GM12878 (cell line): Measurements from ENCODE around the gene F2RL3. TPM values are rescaled to one million over a fixed set of nuclear protein-coding genes. Genes with fewer than 3 reads are reported as not detected.
A peak's percentile ranks its signal among the peaks of the same experiment; 100 is the strongest.

Source experiments
- ATAC-seq: fragments of 200-7000 bp; cut with Tn5 transposase; 3 replicates; pipeline ENCODE4 v1.9.1; 2020; ENCODE audit warnings: mild to moderate bottlenecking, moderate library complexity
- BruUV-seq: library from RNA; stranded (reverse); fragments of 400-500 nt; replicated peaks from 2 replicates; lab custom pipeline; 2021; lab: Mats Ljungman, UMichigan
- CTCF ChIA-PET: fragments of 300-600 bp; sonication (Branson Sonifier 250); formaldehyde crosslinking; extraction: SDS; loops from one replicate; lab custom pipeline; 2021; ENCODE audit warnings: inconsistent platforms; lab: Yijun Ruan, JAX
- POLR2A ChIA-PET: fragments of 350-600 bp; formaldehyde crosslinking; extraction: SDS; loops from one replicate; lab custom pipeline; 2021; ENCODE audit warnings: inconsistent platforms; lab: Charles Lee
- RAD21 ChIA-PET: fragments of 300-600 bp; sonication (Branson Sonifier 250); formaldehyde crosslinking; loops from one replicate; lab custom pipeline; 2023; ENCODE audit warnings: antibody characterized with exemption; ENCODE audit not compliant: unreplicated experiment; lab: Charles Lee
- SMC1A ChIA-PET: fragments of 300-600 bp; sonication (Branson Sonifier 250); formaldehyde crosslinking; loops from one replicate; lab custom pipeline; 2023; ENCODE audit not compliant: unreplicated experiment, uncharacterized antibody; lab: Charles Lee
- DNase-seq: peaks from one replicate; pipeline ENCODE4 v3.0.0-alpha.2; 2011; ENCODE audit warnings: low read depth, low spot score
- FAIRE-seq: peaks from 3 replicates; lab custom pipeline; 2011; peaks lifted over from hg19 to GRCh38; lab: Jason Lieb, UNC
- H2AFZ ChIP-seq: 2 replicates; pipeline ENCODE4 v1.6.0; 2011; ENCODE audit warnings: low read depth, low read length, control low read depth; ENCODE audit not compliant: control insufficient read depth
- H3K27ac ChIP-seq: 2 replicates; pipeline ENCODE4 v1.5.1; 2011; ENCODE audit warnings: control low read depth; ENCODE audit not compliant: control insufficient read depth, insufficient read depth
- H3K27me3 ChIP-seq, 2 experiments: replicated peaks in 1 of 2; 2 replicates each; pipeline versions ENCODE4 v1.6.0 to v1.6.1; 2011; ENCODE audit warnings: low read length in 1 of 2; ENCODE audit not compliant: control insufficient read depth in 2 of 2, insufficient read depth in 2 of 2
- H3K36me3 ChIP-seq, 2 experiments: 2 replicates each; pipeline ENCODE4 v1.5.1; 2011; ENCODE audit warnings: low read length in 1 of 2; ENCODE audit not compliant: control insufficient read depth in 2 of 2, insufficient read depth in 2 of 2
- H3K4me1 ChIP-seq: 2 replicates; pipeline ENCODE4 v1.6.1; 2011; ENCODE audit warnings: mild to moderate bottlenecking, low read length, moderate library complexity, mixed read lengths; ENCODE audit not compliant: control insufficient read depth, insufficient read depth
- H3K4me2 ChIP-seq: 2 replicates; pipeline ENCODE4 v1.6.0; 2011; ENCODE audit warnings: control low read depth; ENCODE audit not compliant: control insufficient read depth, insufficient read depth
- H3K4me3 ChIP-seq: fragments of 200-600 bp; sonication (generic); 2 replicates; pipeline ENCODE4 v1.5.1; 2016
- H3K79me2 ChIP-seq: 2 replicates; pipeline ENCODE4 v1.6.0; 2011; ENCODE audit warnings: low read length; ENCODE audit not compliant: control insufficient read depth, insufficient read depth
- H3K9ac ChIP-seq: 2 replicates; pipeline ENCODE4 v1.8.0; 2011; ENCODE audit warnings: low read length, control low read depth, mixed read lengths; ENCODE audit not compliant: control insufficient read depth, insufficient read depth
- H3K9me3 ChIP-seq: replicated peaks from 3 replicates; pipeline ENCODE4 v1.5.1; 2011; ENCODE audit warnings: mild to moderate bottlenecking, low read length; ENCODE audit not compliant: control insufficient read depth, insufficient read depth
- H4K20me1 ChIP-seq: 2 replicates; pipeline ENCODE4 v1.6.0; 2011; ENCODE audit not compliant: control insufficient read depth, insufficient read depth
- BCL11A ChIP-seq: IDR thresholded peaks from 2 replicates; pipeline ENCODE4 v1.6.1; 2011; ENCODE audit warnings: low read depth, low read length
- CREB1 ChIP-seq: IDR thresholded peaks from 2 replicates; pipeline ENCODE4 v1.6.1; 2012; ENCODE audit warnings: low read depth, mild to moderate bottlenecking, inconsistent platforms
- HDAC6 ChIP-seq: fragments of 200-600 bp; sonication (generic); IDR thresholded peaks from one replicate; pipeline ENCODE4 v1.8.0; 2017; ENCODE audit warnings: antibody characterized with exemption; ENCODE audit not compliant: unreplicated experiment
- TCF12 ChIP-seq: IDR thresholded peaks from 2 replicates; pipeline ENCODE4 v1.6.1; 2011; ENCODE audit warnings: low read depth, mild to moderate bottlenecking, low read length
- TCF3 ChIP-seq: IDR thresholded peaks from 2 replicates; pipeline ENCODE4 v1.6.1; 2012; ENCODE audit warnings: low read depth, mild to moderate bottlenecking, low read length, borderline replicate concordance; ENCODE audit not compliant: insufficient read depth
- WGBS: methylation state at CpG from one replicate; pipeline ENCODE4 v1.1.6; 2016; ENCODE audit warnings: low lambda C conversion rate; ENCODE audit not compliant: insufficient replicate concordance, insufficient coverage; ENCODE audit errors: missing lambda C conversion rate; 5-methylcytosine and 5-hydroxymethylcytosine counted together
- in situ Hi-C: fragments of 300-500 bp; cut with MboI; formaldehyde crosslinking; loops from 9 replicates; pipeline ENCODE4 v1.14.3; 2018; ENCODE audit warnings: mixed read lengths
- intact Hi-C: fragments of 100-400 bp; cut with micrococcal nuclease; formaldehyde crosslinking; loops from one replicate; pipeline ENCODE4 v1.14.2; 2022; ENCODE audit not compliant: unreplicated experiment
- polyA plus RNA-seq, 11 experiments: library from polyadenylated mRNA; depleted of rRNA in 4 of 11; unstranded in 6 of 11; stranded (reverse) in 5 of 11; fragments of >200 nt; fragmentation: Nextera tagmentation in 4 of 11; fragmentation: Illumina TruSeq in 1 of 11; extraction: Ambion mirVana in 4 of 11; extraction: Trizol in 1 of 11; gene quantifications; 1 replicate in 1 of 11; 2 replicates in 10 of 11; pipeline versions ENCODE4 v1.2.1 to v1.2.3, GENCODE V29; 2011 to 2016; ENCODE audit warnings: inconsistent platforms in 2 of 11, missing spikeins in 2 of 11, low read depth in 1 of 11
- total RNA-seq, 4 experiments: library from RNA; depleted of rRNA in 3 of 4; stranded (reverse); fragments of >200 nt in 3 of 4; fragmentation: Illumina TruSeq in 1 of 4; extraction: Trizol in 1 of 4; gene quantifications; 2 replicates each; pipeline versions ENCODE4 v1.2.1 to v1.2.3, GENCODE V29; 2013 to 2021
- TF ChIP-seq, protein P1 (sequence below): IDR thresholded peaks from 2 replicates; pipeline ENCODE4 v1.6.1; 2012; ENCODE audit warnings: low read depth, low read length, improper control_type of control experiment
- TF ChIP-seq, protein P2 (sequence below): fragments of 450-650 bp; IDR thresholded peaks from 2 replicates; pipeline ENCODE4 v1.6.1; 2017; ENCODE audit warnings: mild to moderate bottlenecking

Gene F2RL3
- total and polyA plus RNA-seq, 10 of the 15 experiments (the other 5 are each of a cell fraction or from before 2014, with no cell fraction given): 0.01 to 1.2 (median 0.29) TPM

DNA sequence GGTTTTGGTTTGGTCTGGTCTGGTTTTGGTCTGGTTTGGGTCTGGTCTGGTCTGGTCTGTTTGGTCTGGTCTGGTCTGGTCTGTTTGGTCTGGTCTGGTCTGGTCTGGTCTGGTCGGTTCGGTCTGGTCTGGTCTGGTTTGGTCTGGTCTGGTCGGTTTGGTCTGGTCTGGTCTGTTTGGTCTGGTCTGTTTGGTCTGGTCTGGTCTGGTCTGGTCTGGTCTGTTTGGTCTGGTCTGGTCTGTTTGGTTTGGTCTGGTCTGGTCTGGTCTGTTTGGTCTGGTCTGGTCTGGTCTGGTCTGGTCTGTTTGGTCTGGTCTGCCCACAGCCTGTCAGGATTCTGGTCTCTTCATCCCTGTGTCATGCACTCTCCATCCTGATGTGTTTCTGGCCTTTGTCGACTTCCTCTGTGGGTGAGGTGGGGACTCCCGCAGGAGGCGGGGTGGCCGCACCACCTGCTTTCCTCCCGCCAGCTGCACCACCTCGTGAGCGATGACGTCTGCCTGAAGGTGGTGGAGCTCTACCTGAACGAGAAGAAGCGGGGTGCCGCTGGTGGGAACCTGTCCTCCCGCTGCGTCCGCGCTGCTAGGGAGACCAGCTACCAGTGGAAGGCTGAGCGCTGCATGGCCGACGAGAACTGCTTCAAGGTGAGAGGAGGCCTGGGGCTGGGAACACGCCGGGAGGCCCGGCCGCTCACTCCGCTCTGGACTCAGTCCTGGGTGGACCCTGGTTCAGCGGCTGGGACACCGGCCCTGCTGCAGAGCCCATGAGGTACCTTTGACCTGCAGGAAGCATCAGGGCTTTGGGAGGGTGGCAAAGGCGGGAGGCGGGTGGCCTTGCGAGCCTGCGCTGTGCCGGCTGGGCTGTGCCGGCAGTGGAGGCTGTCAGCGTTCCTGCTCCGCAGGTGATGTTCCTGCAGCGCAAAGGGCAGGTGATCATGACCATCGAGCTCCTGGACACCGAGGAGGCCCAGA, 12.9 kb upstream of the F2RL3 start:
- POLR2A ChIA-PET: no interaction called here
- H3K36me3 ChIP-seq: peaks cover 10 to 44% of the 10 kb centered on the region in 2 experiments
- no peak; the same call in 1 of the 3 replicates for ATAC-seq

More for the DNA sequence above, 12.9 kb upstream of the F2RL3 start:
- no peaks in the 10 kb centered on the region for H4K20me1 ChIP-seq
- TF ChIP-seq TCF3: peak; percentile 79; the same call in 1 of the 2 replicates
- TF ChIP-seq, protein P1, sequence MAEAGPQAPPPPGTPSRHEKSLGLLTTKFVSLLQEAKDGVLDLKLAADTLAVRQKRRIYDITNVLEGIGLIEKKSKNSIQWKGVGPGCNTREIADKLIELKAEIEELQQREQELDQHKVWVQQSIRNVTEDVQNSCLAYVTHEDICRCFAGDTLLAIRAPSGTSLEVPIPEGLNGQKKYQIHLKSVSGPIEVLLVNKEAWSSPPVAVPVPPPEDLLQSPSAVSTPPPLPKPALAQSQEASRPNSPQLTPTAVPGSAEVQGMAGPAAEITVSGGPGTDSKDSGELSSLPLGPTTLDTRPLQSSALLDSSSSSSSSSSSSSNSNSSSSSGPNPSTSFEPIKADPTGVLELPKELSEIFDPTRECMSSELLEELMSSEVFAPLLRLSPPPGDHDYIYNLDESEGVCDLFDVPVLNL: no peak
- no peak for TF ChIP-seq CREB1
- TF ChIP-seq, protein P2, sequence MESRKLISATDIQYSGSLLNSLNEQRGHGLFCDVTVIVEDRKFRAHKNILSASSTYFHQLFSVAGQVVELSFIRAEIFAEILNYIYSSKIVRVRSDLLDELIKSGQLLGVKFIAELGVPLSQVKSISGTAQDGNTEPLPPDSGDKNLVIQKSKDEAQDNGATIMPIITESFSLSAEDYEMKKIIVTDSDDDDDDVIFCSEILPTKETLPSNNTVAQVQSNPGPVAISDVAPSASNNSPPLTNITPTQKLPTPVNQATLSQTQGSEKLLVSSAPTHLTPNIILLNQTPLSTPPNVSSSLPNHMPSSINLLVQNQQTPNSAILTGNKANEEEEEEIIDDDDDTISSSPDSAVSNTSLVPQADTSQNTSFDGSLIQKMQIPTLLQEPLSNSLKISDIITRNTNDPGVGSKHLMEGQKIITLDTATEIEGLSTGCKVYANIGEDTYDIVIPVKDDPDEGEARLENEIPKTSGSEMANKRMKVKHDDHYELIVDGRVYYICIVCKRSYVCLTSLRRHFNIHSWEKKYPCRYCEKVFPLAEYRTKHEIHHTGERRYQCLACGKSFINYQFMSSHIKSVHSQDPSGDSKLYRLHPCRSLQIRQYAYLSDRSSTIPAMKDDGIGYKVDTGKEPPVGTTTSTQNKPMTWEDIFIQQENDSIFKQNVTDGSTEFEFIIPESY: peak; percentile 36; the same call in 1 of the 2 replicates
- peak; percentile 65 for TF ChIP-seq TCF12
- TF ChIP-seq BCL11A: no peak
- TF ChIP-seq HDAC6: no peak
- TSS peak; percentile 47 for BruUV-seq
- H3K27me3 ChIP-seq: no peaks in the 10 kb centered on the region
- FAIRE-seq (no peak), DNase-seq (no peak)
- H3K9me3 ChIP-seq: peaks cover 11% of the 10 kb centered on the region; the same call in 2 of the 3 replicates
- H2AFZ ChIP-seq: no peak overlapping the region
- 94% methylated on average over 34 of the region's 39 CpGs for WGBS
- no peak overlapping the region for H3K4me2 ChIP-seq
- in situ Hi-C loops (no loop called here), intact Hi-C loops (no loop called here)
- H3K4me1 ChIP-seq: peaks cover 6% of the 10 kb centered on the region
- ChIA-PET SMC1A (no interaction called here), RAD21 (no interaction called here), CTCF (no interaction called here)
- H3K79me2 ChIP-seq: no peaks in the 10 kb centered on the region
- H3K4me3 ChIP-seq: no peak overlapping the region
- no peak overlapping the region for H3K9ac ChIP-seq
- H3K27ac ChIP-seq: no peak overlapping the region
